Stimulated activated CD8-positive, alpha-beta memory T cell treated with anti-CD3 and anti-CD28 coated beads, Interleukin-15, amount 100 ng/mL, for 24 hours (primary cell): ENCODE measurements around the gene PIAS2.
"Not testable (repeated sequence)": the region's sequence is repeated elsewhere in the genome, so short reads cannot be mapped to it uniquely, and the experiment has no call there.

Source experiments
- DNase-seq: peaks from one replicate; pipeline ENCODE4 v3.0.0-alpha.2; 2020; ENCODE audit warnings: low read depth

The PIAS2 gene

DNA sequence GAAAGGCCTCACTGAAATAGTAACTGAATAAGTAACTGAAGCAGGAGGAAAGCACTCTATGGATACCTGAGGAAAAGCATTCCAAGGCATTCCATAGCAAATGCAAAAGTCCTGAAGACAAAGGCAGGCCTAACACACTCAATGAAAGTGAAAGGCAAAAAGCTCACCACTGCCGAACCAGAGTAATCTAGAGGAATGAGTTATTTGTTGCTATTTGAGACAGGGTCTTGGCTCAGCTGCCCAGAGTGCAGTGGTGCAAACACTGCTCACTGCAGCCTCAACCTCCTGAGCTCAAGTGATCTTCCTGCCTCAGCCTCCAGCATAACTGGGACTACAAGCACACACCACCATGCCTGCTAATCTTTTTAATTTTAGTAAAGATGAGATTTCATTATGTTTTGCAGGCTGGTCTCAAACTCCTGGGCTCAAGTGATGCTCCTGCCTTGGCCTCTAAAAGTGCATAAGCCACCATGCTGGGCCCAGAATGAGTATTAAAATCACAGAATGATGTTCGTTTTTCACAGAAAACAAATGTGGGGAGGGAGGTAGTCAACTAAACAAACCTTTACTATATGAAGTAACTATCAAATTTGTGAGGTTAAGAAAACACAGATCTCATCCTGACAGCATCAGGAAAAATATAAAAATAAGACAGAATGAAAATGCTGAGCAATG, 17.9 kb downstream of the PIAS2 start:
- no peak for DNase-seq

DNA sequence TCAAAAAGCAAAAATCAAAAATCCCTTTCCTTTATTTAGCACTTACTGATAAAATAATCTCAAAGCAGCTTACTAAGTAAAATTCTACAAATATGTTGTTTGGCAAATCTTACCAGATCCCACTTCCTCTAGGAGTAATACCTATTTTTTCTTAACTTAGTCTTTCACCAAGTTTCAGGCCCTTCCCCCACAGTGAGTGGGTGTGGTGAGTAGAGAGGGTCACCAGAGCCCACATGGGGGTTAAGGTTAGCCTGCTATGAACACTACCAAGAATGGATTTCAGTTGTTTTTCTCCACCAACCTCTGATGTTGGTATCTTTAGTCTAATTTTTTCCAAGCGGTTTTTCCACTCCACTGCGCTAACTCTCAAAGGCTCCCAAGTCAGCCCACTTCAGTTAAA, 23.2 kb downstream of the PIAS2 start:
- no peak for DNase-seq

GRCh38 chr18:46893360-46893759, 23.9 kb downstream of the PIAS2 start:
- DNase-seq: no peak

DNA sequence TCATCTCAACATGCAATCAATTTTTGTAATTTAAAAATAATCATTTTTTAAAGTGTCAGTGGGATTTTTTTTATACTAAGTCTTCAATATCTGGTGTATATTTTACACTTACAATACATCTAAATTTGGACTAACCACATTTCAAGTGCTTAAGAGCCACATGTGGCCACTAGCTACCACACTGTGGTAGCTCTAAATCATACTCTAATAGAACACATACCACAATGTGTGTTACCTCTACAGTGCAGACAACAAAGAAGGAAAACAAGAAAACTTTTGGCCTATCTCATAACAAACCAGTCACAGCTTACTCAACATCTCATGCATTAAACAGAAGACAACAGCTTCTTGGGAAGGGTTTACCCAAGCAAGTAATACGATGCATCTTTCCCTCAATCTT, 24.5 kb downstream of the PIAS2 start:
- DNase-seq: no peak

DNA sequence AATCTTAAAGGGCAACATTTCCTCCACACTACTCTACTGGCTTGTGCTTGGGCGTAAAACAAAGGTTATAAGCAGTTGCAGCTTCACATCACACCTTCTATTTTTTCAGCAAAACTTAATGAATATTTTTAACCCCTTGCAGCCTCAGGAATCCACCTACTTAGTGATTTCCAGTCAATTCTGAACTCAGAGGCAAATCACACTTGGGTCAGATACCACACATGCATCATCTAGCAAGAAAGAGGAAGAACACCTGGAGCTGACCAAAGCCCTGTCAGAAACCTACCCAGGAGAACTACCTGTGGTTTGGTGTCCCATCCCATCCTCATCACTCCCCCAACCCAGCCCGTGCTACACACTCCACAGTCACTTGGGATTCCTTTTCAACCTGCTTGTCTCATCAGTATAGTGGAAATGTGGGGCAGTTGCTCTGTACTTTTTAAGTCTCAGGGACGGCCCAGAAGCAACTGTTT, 25.5 kb downstream of the PIAS2 start:
- DNase-seq: no peak

DNA sequence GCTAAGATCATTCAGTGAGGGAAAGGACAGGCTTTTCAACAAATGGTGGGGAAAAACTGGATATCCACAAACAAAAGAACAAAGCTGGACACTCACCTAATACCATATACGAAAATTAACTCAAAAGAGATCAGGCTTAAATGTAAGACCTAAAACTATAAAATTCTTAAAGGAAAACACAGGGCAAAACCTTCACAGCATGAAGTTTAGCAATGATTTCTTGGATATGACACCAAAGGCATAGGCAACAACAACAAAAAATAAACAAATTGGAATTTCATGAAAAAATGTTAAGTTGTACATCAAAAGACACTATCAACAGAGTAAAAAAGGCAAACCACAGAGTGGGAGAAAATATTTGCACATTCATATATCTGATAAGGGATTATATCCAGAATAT, 28.3 kb downstream of the PIAS2 start:
- no peak for DNase-seq

GRCh38 chr18:46886893-46887292, 30.4 kb downstream of the PIAS2 start:
- DNase-seq: no peak

DNA sequence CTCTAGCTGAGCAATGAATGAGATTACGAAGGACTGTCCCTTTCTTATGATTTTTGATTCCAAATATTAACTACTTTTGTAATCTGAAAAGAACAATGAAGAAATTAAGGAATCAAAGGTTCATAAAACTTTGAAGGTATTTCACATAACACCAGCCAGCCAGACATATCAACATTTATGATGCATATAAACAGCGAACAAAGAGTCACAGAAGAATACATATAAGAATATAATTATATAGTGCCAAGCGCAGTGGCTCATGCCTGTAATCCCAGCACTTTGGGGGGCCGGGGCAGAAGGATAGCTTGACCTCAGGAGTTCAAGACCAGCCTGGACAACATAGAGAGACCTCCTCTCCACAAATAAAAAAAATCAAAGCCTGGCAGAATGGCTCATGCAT, 34.1 kb downstream of the PIAS2 start:
- DNase-seq: no peak

- DNase-seq: no peak
Measured at GRCh38 chr18:46877329-46877987, 39.8 kb downstream of the PIAS2 start.

GRCh38 chr18:46868169-46868921, 49.0 kb downstream of the PIAS2 start:
- DNase-seq: no peak

GRCh38 chr18:46867367-46868143, 49.8 kb downstream of the PIAS2 start:
- DNase-seq: no peak

DNA sequence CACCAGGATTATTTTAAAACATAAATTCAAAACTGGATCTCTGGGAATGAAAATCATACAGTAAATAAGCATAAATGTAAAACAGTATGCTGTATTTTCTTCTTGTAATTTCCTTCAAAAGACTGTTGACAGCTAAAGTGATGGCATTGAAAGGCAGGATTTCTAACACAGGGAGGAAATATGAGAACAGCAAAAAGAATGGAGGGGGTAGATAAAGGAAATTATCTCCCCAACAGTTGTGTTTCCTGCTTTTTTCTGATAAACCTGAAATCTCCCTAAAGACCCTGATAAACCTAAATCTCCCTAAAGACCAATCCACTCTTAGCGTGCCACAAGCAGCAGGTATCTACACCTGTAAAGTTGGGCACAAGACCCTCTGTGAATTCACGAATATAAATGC, 50.8 kb downstream of the PIAS2 start:
- DNase-seq: no peak

- DNase-seq: not testable (repeated sequence)
Measured at GRCh38 chr18:46865245-46865644, 52.1 kb downstream of the PIAS2 start.

DNA sequence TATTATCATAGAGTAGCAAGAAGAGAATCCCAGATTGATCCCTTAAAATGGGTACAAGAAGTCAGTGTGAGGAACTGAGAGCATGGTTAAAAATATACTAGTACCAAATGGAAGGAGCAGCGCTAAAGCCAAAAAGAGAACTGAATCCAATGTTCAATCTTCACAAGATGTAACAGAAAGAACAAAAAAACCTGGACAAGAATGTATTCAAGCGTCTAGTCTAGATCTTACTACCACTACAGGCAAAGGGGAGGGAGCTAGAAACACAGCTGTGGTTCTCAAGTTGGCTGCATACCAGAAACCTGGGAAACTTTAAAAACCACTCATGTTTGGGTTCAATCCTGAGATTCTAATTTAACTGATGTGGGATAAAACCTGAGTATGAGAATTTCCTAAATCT, 57.5 kb downstream of the PIAS2 start:
- DNase-seq: no peak

DNA sequence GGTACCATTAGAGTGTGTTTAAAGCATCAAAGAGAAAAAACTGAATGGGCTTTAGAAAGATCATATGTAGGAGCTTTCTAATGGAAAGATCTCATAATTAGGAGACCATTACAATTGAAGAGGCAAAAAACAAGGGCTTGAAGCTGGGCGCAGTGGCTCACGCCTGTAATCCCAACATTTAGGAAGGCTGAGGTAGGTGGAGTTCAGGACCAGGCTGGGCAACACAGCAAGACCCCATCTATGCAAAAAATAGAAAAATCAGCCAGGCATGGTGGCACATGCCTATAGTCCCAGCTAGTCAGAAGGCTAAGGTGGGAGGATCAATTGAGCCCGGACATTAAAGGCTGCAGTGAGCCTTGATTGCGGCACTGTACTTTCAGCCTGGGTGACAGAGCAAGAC, 59.0 kb downstream of the PIAS2 start:
- DNase-seq: no peak

DNA sequence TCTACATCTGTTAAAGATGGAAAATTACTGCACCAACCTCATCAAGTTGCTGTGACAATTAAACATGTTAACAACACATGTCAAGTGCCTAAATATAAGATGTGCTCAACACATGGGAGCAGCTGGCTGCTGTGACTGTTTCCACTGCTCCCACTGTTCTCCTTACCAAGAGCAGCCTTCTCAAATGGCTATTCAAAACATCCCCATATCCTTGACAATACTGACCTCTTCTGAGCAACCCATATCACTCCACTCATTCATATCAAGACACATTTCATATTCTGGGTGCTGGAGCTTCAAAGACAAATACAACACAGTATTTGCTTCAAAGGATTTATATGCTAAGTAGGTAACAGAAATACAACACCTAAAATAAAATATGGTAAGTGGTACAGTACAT, 60.3 kb downstream of the PIAS2 start:
- DNase-seq: no peak

GRCh38 chr18:46849007-46849406, 68.3 kb downstream of the PIAS2 start:
- DNase-seq: no peak

- no peak for DNase-seq
Measured at GRCh38 chr18:46843372-46843771, 73.9 kb downstream of the PIAS2 start.

- no peak for DNase-seq
Measured at GRCh38 chr18:46842583-46842982, 74.7 kb downstream of the PIAS2 start.

- no peak for DNase-seq
Measured at GRCh38 chr18:46833899-46834298, 83.4 kb downstream of the PIAS2 start.

- no peak for DNase-seq
Measured at GRCh38 chr18:46832849-46833248, 84.5 kb downstream of the PIAS2 start.

- DNase-seq: not testable (repeated sequence)
Measured at GRCh38 chr18:46832422-46832821, 84.9 kb downstream of the PIAS2 start.
